NCI-H2107 treated with DMSO at 0.1 percent for 48 hours (cell line): ENCODE measurements around the gene KCNMA1.
"Not testable (repeated sequence)": the region's sequence is repeated elsewhere in the genome, so short reads cannot be mapped to it uniquely, and the experiment has no call there.

Source experiments
- DNase-seq: peaks from one replicate; lab custom pipeline; 2025; ENCODE audit not compliant: unreplicated experiment; lab: John Stamatoyannopoulos, UW

The KCNMA1 gene

DNA sequence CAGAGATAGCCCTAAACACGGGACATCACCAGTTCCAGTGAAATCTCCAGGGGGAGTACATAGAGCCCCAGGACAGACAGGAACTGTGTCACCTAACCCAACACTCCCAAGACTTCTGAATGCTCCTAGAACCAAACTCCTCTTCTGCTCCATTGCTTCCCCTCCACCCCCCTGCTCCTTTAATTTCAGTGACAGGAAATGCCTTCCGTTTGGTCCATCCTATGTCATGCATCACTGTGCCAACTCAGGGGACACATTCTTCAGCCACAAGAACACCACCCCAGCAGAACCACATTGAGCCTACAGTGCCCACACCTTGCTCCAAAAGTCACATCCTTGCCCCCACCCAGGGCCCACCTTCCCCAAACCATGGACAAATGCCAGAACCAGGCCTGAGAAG, 100.5 kb downstream of the KCNMA1 start:
- DNase-seq: no peak

DNA sequence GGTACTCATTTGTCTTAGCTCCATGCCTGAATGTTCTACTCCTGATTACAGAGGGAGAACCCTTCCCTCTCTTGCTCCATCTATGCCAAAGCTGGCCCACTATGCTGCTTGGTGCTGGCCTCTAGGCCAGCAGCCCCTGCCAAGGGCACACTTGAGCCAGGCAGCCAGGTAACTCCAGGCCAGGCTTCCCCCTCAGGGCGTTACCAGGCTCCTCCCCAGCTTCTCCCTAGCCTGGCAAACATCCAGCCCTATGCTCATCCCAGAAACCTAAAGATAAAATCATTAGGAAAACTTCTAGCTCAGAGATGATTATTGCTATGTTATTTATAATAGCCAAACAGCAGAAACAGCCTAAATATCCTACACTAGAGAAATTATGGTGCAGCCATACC, 103.7 kb downstream of the KCNMA1 start:
- DNase-seq: no peak

GRCh38 chr10:77533146-77533886, 104.3 kb downstream of the KCNMA1 start:
- DNase-seq: no peak

DNA sequence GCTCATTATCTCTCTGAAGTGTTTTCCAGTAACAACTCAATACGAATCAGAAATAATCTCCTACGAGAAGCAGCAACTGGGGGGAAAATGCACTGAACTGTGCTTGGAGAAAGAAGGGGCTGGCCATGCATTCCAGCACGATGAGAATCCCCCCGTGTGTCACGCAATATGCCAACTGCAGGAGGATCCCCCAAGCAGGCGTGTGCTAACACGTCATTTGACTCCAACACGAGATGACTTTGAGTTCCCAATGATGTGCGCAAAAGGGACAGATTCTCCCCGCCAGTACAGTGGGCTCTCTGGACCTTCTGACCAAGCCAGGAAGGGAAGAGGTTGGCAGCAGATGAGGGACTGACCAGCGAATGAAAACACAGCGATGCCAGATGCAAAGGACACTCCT, 105.5 kb downstream of the KCNMA1 start:
- DNase-seq: no peak

DNA sequence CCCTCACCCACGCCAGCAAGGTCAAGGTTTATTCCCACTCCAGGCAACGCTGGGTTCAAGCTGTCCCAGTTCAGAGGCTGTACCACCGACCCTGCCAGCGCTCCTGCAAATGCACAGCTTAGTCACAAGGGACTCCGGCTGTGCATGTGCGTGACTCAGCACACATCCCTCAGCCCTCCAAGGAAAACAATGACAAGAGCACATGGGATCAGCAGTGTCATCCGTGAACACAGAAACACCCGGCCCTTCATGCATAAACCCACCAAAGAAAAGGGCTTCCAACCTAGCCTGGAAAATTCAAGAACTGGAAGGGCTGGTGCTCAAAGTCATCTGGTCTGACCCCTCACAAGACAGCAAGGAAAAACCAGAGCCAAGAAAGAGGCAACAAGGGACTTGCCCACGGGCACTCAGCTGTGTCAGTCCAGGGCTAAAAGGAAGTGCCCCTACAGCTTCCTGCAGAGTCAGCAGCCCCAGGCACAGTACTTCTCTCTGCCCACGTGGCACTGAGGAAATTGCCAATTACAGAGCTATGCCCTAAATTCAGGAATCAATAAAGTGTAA, 106.1 kb downstream of the KCNMA1 start:
- peak; percentile 12 for DNase-seq

DNA sequence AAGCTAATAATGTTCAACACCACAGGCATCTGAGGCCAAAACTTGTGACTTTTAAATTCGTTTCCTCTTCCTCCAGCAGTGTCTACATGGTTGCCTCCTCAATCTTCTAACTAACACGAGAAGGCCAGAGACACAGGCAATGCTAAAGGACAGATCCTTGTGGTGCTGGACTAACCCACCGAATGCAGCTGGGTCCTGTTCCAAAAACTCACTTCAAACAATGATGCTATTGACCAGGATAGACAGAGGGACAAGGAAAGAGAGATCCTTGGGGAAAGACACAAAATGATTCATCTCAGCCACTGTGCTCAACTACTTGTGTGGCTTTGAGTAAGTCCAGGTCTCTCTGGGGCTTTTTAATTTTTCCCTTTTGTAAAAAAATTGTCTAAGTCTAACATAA, 107.6 kb downstream of the KCNMA1 start:
- DNase-seq: no peak

DNA sequence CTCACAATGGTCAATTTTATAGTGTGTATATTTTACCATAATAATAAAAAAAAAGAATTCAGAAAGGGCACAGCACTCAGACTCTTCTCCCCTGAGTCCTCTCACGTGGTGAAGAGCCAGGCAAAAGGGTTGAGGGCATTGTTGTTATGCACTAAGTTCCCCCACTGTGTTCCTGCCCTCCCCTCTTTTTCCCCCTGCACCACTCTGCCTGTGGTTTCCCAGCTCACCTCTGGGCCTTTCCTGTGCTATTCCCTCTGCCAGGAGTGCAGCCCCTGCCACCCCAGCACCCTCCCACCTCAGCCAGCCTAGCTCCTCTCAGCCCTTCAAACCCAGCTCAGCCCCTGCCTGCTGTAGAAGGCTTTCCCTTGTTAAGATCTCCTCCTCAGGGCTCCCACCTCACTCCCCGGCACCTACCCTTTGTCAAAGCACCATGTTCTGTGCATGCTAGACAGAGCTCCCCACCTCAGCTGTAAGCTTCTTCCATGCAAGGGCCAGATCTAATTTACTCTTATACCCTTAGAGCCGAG, 108.5 kb downstream of the KCNMA1 start:
- no peak for DNase-seq

- DNase-seq: no peak
Observed at GRCh38 chr10:77527839-77528238, 109.8 kb downstream of the KCNMA1 start.

DNA sequence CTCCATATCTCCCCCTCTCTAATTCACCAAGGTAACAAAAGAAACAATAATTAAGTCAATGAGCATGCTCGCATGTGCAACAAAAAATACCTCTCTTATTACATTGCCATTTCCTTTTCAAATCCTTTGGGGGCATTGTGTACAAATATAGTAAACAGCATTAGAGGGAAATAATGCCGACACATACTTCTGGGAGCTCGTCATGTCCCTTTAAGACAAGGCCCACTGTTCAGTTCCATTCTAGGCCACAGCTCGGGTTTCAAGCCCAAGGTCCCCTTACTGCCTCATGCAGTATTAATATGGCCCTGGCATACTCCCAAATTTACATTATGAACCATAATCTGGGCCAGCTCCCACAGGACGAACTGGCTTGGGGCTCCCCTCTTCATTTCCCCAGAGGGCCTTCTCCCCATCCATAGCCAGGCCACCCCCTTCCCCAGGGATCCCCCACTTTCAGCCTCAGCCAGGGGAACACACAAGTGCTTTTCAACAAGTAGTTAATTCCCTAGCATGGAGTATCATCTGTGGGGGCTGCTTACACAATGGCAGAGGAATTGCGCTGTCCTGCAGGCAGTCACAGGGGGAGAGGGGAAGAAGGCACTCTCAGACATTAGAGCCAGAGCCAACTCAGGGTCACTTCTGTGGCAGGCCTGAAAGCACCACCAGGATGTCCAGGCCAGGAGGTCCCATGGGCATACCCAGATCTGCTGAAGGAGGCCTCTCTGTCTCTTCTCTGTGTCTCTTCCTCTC, 110.6 kb downstream of the KCNMA1 start:
- DNase-seq: peak; percentile 55

- no peak for DNase-seq
Observed at GRCh38 chr10:77524281-77524711, 113.3 kb downstream of the KCNMA1 start.

GRCh38 chr10:77522268-77522809, 115.3 kb downstream of the KCNMA1 start:
- no peak for DNase-seq

- DNase-seq: no peak
Observed at GRCh38 chr10:77520995-77521394, 116.6 kb downstream of the KCNMA1 start.

DNA sequence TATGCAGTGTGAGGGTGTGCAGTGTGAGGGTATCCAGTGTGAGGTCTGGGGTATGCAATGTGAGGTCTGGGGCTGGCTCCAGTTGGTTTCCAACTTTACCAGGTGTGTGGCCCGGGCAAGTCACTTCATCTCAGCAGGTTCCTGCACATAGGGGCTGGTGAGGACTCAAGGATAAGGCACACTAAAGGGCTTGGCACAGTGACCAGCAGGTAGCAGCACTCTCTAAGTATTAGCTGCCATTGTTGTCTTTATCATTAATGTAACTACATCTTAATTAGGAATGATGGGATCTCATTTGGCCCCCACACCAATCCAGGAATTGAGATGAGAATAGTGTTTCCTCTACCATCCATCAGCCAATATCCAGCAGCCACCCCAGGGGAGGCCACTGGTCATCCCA, 117.3 kb downstream of the KCNMA1 start:
- no peak for DNase-seq

- not testable (repeated sequence) for DNase-seq
Observed at GRCh38 chr10:77519791-77520190, 117.8 kb downstream of the KCNMA1 start.

DNA sequence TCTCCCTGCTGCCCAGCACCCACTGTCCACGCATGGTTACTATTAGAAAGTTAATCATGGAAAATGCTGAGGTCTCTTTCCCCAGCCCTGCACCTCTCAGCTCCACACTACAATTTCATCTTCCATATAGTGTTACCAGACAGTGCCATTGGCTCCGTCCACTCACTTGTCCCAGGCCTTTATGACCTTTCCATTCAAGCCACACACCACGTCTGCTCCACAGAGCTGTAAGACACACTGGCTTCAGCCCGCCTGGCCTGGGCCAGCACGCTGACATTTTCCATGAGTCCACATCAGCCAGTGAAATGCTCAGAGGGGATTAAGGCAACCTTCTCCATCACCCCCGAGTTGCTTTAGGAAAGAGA, 118.7 kb downstream of the KCNMA1 start:
- DNase-seq: no peak

DNA sequence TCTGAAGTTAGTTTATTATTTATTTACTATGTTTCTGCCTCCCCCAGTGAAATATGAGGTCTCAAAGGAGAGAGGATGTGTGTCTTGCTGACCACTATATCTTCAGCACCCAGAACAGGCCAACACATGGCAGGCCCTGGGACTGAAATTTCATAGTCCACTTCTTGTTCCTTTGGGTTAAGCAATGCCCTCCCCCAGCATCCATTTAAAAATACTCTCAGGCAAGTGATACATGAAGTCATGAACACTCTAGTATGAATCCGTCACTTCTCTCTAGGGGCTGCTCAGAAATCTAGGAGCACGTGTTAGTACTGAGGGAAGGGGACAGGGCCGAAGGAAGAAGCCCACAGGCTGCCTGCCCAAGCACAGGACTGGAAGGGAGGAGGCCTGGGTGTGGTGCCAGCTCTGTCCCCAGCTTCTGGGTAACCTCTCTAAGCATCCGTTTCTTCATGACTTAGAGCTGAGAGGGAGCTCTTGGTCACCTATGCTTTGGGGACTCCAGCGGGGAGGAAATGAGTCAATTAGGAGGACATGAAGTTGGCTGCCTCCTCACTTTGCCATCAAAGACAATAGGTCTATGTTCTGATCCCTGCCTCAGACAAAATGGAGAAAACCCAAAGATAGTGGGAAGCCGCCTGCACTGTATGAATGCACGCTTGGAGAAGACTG, 119.2 kb downstream of the KCNMA1 start:
- no peak for DNase-seq

- DNase-seq: peak; percentile 12
Observed at GRCh38 chr10:77516575-77516974, 121.0 kb downstream of the KCNMA1 start.

- DNase-seq: no peak
Observed at GRCh38 chr10:77514870-77515269, 122.7 kb downstream of the KCNMA1 start.

DNA sequence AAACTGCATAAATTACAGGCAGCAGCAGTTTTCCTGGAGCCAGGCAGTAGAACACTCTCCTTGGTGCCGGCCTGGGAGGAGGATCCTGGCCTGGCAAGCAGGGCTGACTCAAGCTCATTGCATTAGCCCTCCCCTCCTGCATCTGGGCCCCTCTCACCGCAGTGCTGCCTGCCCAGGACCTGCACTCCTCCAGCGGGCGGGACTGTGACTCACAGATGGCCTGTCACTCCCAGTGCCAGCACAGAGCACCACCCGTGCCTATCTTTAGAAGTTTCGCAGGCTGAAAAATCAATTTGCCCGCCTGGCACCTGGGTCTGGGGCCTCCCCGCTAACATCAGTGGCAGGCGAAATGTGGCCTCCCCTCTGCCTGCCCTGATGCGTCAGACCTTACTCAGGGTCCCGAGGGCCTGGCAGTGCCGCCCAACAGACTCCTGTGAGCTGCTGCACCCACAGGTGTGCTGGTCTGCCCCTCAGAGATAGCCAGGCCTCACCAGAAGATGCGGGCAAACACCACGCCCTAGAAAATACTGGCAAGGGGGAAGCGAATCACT, 123.8 kb downstream of the KCNMA1 start:
- peak; percentile 77 for DNase-seq

- DNase-seq: no peak
Observed at GRCh38 chr10:77513220-77513619, 124.4 kb downstream of the KCNMA1 start.

- DNase-seq: no peak
Observed at GRCh38 chr10:77512219-77512578, 125.4 kb downstream of the KCNMA1 start.
